Muscle layer of colon (tissue), 2 donors: ENCODE measurements around the gene TP53INP2.
"Not testable (repeated sequence)": the region's sequence is repeated elsewhere in the genome, so short reads cannot be mapped to it uniquely, and the experiment has no call there.

Experiments
- H3K27ac ChIP-seq: one replicate; pipeline ENCODE4 v1.7.0; 2013; ENCODE audit warnings: low read depth, mild to moderate bottlenecking, low read length, moderate library complexity
- H3K27me3 ChIP-seq, 2 donors: one replicate each; pipeline ENCODE4 v1.7.0; 2013; ENCODE audit warnings: low read length in 2 of 2, mild to moderate bottlenecking in 2 of 2; ENCODE audit not compliant: insufficient read depth in 2 of 2, control insufficient read depth in 1 of 2
- H3K36me3 ChIP-seq: one replicate; pipeline ENCODE4 v1.7.0; 2013; ENCODE audit warnings: mild to moderate bottlenecking, low read length; ENCODE audit not compliant: insufficient read depth
- H3K4me1 ChIP-seq: one replicate; pipeline ENCODE4 v1.7.0; 2013; ENCODE audit warnings: mild to moderate bottlenecking, low read length; ENCODE audit not compliant: insufficient read depth
- H3K4me3 ChIP-seq, 2 donors: one replicate each; pipeline ENCODE4 v1.7.0; 2013; ENCODE audit warnings: low read length in 2 of 2, low read depth in 1 of 2, mild to moderate bottlenecking in 1 of 2, moderate library complexity in 1 of 2
- H3K9ac ChIP-seq: one replicate; pipeline ENCODE4 v1.7.0; 2013; ENCODE audit warnings: low read length
- H3K9me3 ChIP-seq: one replicate; pipeline ENCODE4 v1.7.0; 2013; ENCODE audit warnings: mild to moderate bottlenecking, low read length
- donor health status: abdominal sarcoma.
- donor health status: Adenocarcinoma of cecum.

The TP53INP2 gene

GRCh38 chr20:34713944-34714515, 9.9 kb downstream of the TP53INP2 start:
- not testable (repeated sequence) for H3K4me1 ChIP-seq, H3K27ac ChIP-seq, H3K27me3 ChIP-seq, H3K4me3 ChIP-seq, H3K9ac ChIP-seq, H3K9me3 ChIP-seq
- peaks cover 45% of the 10 kb centered on the region for H3K36me3 ChIP-seq

GRCh38 chr20:34715384-34715783, 11.2 kb downstream of the TP53INP2 start:
- peaks cover 5% of the 10 kb centered on the region for H3K4me1 ChIP-seq
- no peaks in the 10 kb centered on the region for H3K27me3 ChIP-seq
- H3K9ac ChIP-seq: no peak overlapping the region
- peaks cover 45% of the 10 kb centered on the region for H3K36me3 ChIP-seq
- H3K27ac ChIP-seq: no peak overlapping the region
- H3K4me3 ChIP-seq: no peak overlapping the region
- H3K9me3 ChIP-seq: no peaks in the 10 kb centered on the region

- Histone ChIP-seq H3K4me1 (no peaks in the 10 kb centered on the region), H3K27me3 (no peaks in the 10 kb centered on the region), H3K9me3 (no peaks in the 10 kb centered on the region), H3K9ac (no peak overlapping the region), H3K27ac (no peak overlapping the region), H3K36me3 (peaks cover 36% of the 10 kb centered on the region), H3K4me3 (no peak overlapping the region)
Observed at GRCh38 chr20:34716921-34717229, 12.7 kb downstream of the TP53INP2 start.

- H3K4me1 ChIP-seq: no peaks in the 10 kb centered on the region
- H3K27me3 ChIP-seq: no peaks in the 10 kb centered on the region
- H3K27ac ChIP-seq: no peak overlapping the region
- H3K4me3 ChIP-seq: no peak overlapping the region
- H3K9me3 ChIP-seq: no peaks in the 10 kb centered on the region
- peaks cover 32% of the 10 kb centered on the region for H3K36me3 ChIP-seq
- H3K9ac ChIP-seq: no peak overlapping the region
Observed at GRCh38 chr20:34717230-34718095, 13.3 kb downstream of the TP53INP2 start.

- H3K9me3 ChIP-seq, H3K27me3 ChIP-seq, H3K9ac ChIP-seq, H3K4me3 ChIP-seq, H3K27ac ChIP-seq, H3K4me1 ChIP-seq: not testable (repeated sequence)
- H3K36me3 ChIP-seq: peaks cover 30% of the 10 kb centered on the region
Observed at GRCh38 chr20:34719242-34720017, 15.3 kb downstream of the TP53INP2 start.

- H3K4me3 ChIP-seq: no peak overlapping the region
- no peaks in the 10 kb centered on the region for H3K9me3 ChIP-seq
- H3K27me3 ChIP-seq: no peaks in the 10 kb centered on the region
- H3K27ac ChIP-seq: no peak overlapping the region
- H3K36me3 ChIP-seq: peaks cover 28% of the 10 kb centered on the region
- H3K4me1 ChIP-seq: no peaks in the 10 kb centered on the region
- no peak overlapping the region for H3K9ac ChIP-seq
Observed at GRCh38 chr20:34720266-34720665, 16.1 kb downstream of the TP53INP2 start.

- not testable (repeated sequence) for H3K9me3 ChIP-seq, H3K4me3 ChIP-seq
- peaks cover 45% of the 10 kb centered on the region for H3K36me3 ChIP-seq
Observed at GRCh38 chr20:34722560-34722959, 18.4 kb downstream of the TP53INP2 start.

GRCh38 chr20:34724172-34724571, 20.0 kb downstream of the TP53INP2 start:
- Histone ChIP-seq H3K9me3 (no peaks in the 10 kb centered on the region), H3K27ac (no peak overlapping the region), H3K4me1 (no peaks in the 10 kb centered on the region), H3K36me3 (peaks cover 38% of the 10 kb centered on the region), H3K4me3 (no peak overlapping the region), H3K9ac (no peak overlapping the region), H3K27me3 (no peaks in the 10 kb centered on the region)

More at GRCh38 chr20:34722560-34722959, 18.4 kb downstream of the TP53INP2 start:
- not testable (repeated sequence) for H3K27me3 ChIP-seq, H3K4me1 ChIP-seq, H3K9ac ChIP-seq, H3K27ac ChIP-seq

- Histone ChIP-seq H3K36me3 (peaks cover 50% of the 10 kb centered on the region), H3K27me3 (no peaks in the 10 kb centered on the region), H3K9me3 (no peaks in the 10 kb centered on the region), H3K4me3 (no peak overlapping the region), H3K27ac (no peak overlapping the region), H3K4me1 (peaks cover 7% of the 10 kb centered on the region), H3K9ac (no peak overlapping the region)
Observed at GRCh38 chr20:34729416-34729815, 25.3 kb downstream of the TP53INP2 start.

- Histone ChIP-seq H3K4me3 (no peak overlapping the region), H3K4me1 (peaks cover 7% of the 10 kb centered on the region), H3K9me3 (no peaks in the 10 kb centered on the region), H3K27me3 (no peaks in the 10 kb centered on the region), H3K9ac (no peak overlapping the region), H3K36me3 (peaks cover 36% of the 10 kb centered on the region), H3K27ac (no peak overlapping the region)
Observed at GRCh38 chr20:34732523-34732922, 28.4 kb downstream of the TP53INP2 start.

- Histone ChIP-seq H3K36me3 (peaks cover 42% of the 10 kb centered on the region), H3K27ac (no peak overlapping the region), H3K4me1 (peaks cover 7% of the 10 kb centered on the region), H3K4me3 (no peak overlapping the region), H3K9me3 (no peaks in the 10 kb centered on the region), H3K9ac (no peak overlapping the region), H3K27me3 (no peaks in the 10 kb centered on the region)
Observed at GRCh38 chr20:34736106-34736735, 32.1 kb downstream of the TP53INP2 start.
